ENCODE measurements around the gene ATP5ME. TPM values are rescaled to one million over a fixed set of nuclear protein-coding genes. Genes with fewer than 3 reads are reported as not detected.

ATP5ME gene
- total RNA-seq, 4 donors from 2014 or later = 74.5 to 126 (median 103) TPM

GRCh38 chr4:629636-629914 is 44.5 kb downstream of the ATP5ME start:
- TF ChIP-seq CTCF (IDR thresholded peaks at IDR 0.05) = no peak
- TF ChIP-seq POLR2A (IDR thresholded peaks at IDR 0.05) = no peak
- no peaks in the 10 kb centered on the region for H3K36me3 ChIP-seq
- intact Hi-C loops (cut with DNase I) = no loop called here
- WGBS, 2 donors = 20% methylated on average over 1 of the region's 9 CpGs; no CpG with 5 or more reads in 1 of the 2 donors
- DNase-seq = no peak
- H3K27ac ChIP-seq = no peak overlapping the region
- H3K4me3 ChIP-seq = no peak overlapping the region
- H3K27me3 ChIP-seq = peaks cover 0 to 50% (median 0%) of the 10 kb centered on the region in 4 donors
- peaks cover 0 to 7% (median 0%) of the 10 kb centered on the region in 3 donors for H3K9me3 ChIP-seq
- no peaks in the 10 kb centered on the region for H3K4me1 ChIP-seq

GRCh38 chr4:628821-629635 is 45.0 kb downstream of the ATP5ME start:
- no peaks in the 10 kb centered on the region for H3K4me1 ChIP-seq
- TF ChIP-seq CTCF (IDR thresholded peaks at IDR 0.05) (no peak), POLR2A (IDR thresholded peaks at IDR 0.05) (no peak)
- peaks cover 0 to 54% (median 0%) of the 10 kb centered on the region in 4 donors for H3K27me3 ChIP-seq

DNA sequence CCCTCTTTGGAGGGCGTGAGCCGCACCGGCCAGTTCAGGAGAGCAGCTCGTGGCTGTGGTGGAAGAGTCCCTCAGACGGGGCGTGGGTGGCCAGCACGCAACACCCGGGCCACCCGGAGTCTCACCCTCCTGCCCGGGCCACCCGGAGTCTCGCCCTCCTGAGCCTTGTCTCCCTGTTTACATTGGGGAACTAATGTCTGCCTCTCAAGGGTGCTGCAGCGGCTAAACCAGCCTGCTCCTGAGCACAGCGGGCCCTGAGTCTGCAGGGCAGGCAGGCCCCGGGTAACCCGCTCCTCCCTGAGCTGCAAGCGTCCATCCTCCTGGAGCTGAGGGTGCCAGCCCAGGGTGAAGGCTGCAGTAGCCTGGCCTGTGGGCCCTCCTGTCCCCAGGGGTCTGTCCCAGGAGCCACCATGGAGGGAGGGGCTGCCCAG is 45.8 kb downstream of the ATP5ME start:
- H3K27ac ChIP-seq = no peak overlapping the region
- peaks cover 0 to 61% (median 0%) of the 10 kb centered on the region in 4 donors for H3K27me3 ChIP-seq
- H3K9me3 ChIP-seq = peaks cover 0 to 7% (median 0%) of the 10 kb centered on the region in 3 donors
- H3K4me3 ChIP-seq = no peak overlapping the region
- no peak for TF ChIP-seq CTCF (IDR thresholded peaks at IDR 0.05)
- TF ChIP-seq POLR2A (IDR thresholded peaks at IDR 0.05) = no peak
- no peaks in the 10 kb centered on the region for H3K36me3 ChIP-seq
- 94% methylated on average over 9 of the region's 17 CpGs; no CpG with 5 or more reads in 1 of the 2 donors for WGBS, 2 donors
- no peak for DNase-seq
- H3K4me1 ChIP-seq = no peaks in the 10 kb centered on the region
- intact Hi-C loops (cut with DNase I) = no loop called here

More at GRCh38 chr4:628821-629635, 45.0 kb downstream of the ATP5ME start:
- intact Hi-C loops (cut with DNase I) = no loop called here
- Histone ChIP-seq H3K9me3 (peaks cover 0 to 7% (median 0%) of the 10 kb centered on the region in 3 donors), H3K27ac (no peak overlapping the region), H3K36me3 (no peaks in the 10 kb centered on the region), H3K4me3 (no peak overlapping the region)
- WGBS, 2 donors = 82% methylated on average over 4 of the region's 27 CpGs; no CpG with 5 or more reads in 1 of the 2 donors
- no peak for DNase-seq

- Histone ChIP-seq H3K9me3 (peaks cover 0 to 5% (median 0%) of the 10 kb centered on the region in 3 donors), H3K4me3 (no peak overlapping the region), H3K36me3 (no peaks in the 10 kb centered on the region), H3K27ac (no peak overlapping the region), H3K4me1 (no peaks in the 10 kb centered on the region), H3K27me3 (peaks cover 0 to 61% (median 0%) of the 10 kb centered on the region in 4 donors)
- intact Hi-C loops (cut with DNase I) = no loop called here
- TF ChIP-seq CTCF (IDR thresholded peaks at IDR 0.05) (no peak), POLR2A (IDR thresholded peaks at IDR 0.05) (no peak)
- WGBS, 2 donors = 62 to 74% methylated on average over 8 to 9 of the region's 15 CpGs
- DNase-seq = no peak
These were observed 46.5 kb downstream of the ATP5ME start for GRCh38 chr4:627347-628125.

Data from esophagus squamous epithelium (tissue), 5 donors.